ENCODE measurements around the gene TMED4. TPM values are rescaled to one million over a fixed set of nuclear protein-coding genes. Genes with fewer than 3 reads are reported as not detected.

The TMED4 gene
- polyA plus RNA-seq, 1 of the 3 experiments (the other 2 are of a cell fraction): 145 TPM

- TF ChIP-seq SIN3A (IDR thresholded peaks at IDR 0.05; ENCODE audit: borderline replicate concordance, low read depth, low read length) (no peak), REST (IDR thresholded peaks at IDR 0.05; ENCODE audit: low read depth, low read length) (no peak), ZBTB33 (IDR thresholded peaks at IDR 0.05; ENCODE audit: borderline replicate concordance, low read depth) (no peak), TEAD4 (IDR thresholded peaks at IDR 0.05; ENCODE audit: borderline replicate concordance, insufficient read depth) (no peak)
These were observed 34.5 kb upstream of the TMED4 start (continued) for GRCh38 chr7:44616545-44616944.

- Histone ChIP-seq H3K27ac (ENCODE audit: low read depth in 2 of 2, low read length in 1 of 2) (no peak overlapping the region), H2AFZ (ENCODE audit: low read depth) (no peak overlapping the region), H3K9me3 (no peaks in the 10 kb centered on the region), H3K4me2 (no peak overlapping the region), H3K4me3 (ENCODE audit: low read depth in 2 of 2, low read length in 1 of 2) (no peak overlapping the region), H3K27me3 (ENCODE audit: insufficient read depth) (no peaks in the 10 kb centered on the region), H3K9ac (no peak overlapping the region), H3K36me3 (replicated peaks in 1 of 2; ENCODE audit: control insufficient read depth in 1 of 2, insufficient read depth in 2 of 2, low read length in 1 of 2) (peaks cover 3% of the 10 kb centered on the region in 2 experiments), H3K9me2 (no peaks in the 10 kb centered on the region), H3F3A (replicated peaks; ENCODE audit: insufficient read depth) (peaks cover 21% of the 10 kb centered on the region), H3K79me2 (ENCODE audit: insufficient read depth) (peaks cover 98% of the 10 kb centered on the region), H4K20me1 (ENCODE audit: insufficient read depth) (0 out of 2 replicates have a peak, but pooled peaks cover 4% of the 10 kb centered on the region), H3K4me1 (ENCODE audit: control insufficient read depth in 1 of 2, insufficient read depth in 2 of 2, low read depth in 1 of 2, low read length in 1 of 2) (peaks cover 0 to 9% of the 10 kb centered on the region in 2 experiments; a peak in 3 of 4 replicates)
- CTCF ChIA-PET: interaction anchor here (0.9 kb wide), 1 partner anchor 45 kb away, joined by 3 read pairs; no protein-coding TSS in a partner anchor
- WGBS (ENCODE audit: low lambda C conversion rate): 93% methylated on average over 5 of the region's 5 CpGs
- no peak for DNase-seq
- POLR2A ChIA-PET: no interaction called here
- TF ChIP-seq NFIC (IDR thresholded peaks at IDR 0.05; ENCODE audit: borderline replicate concordance): no peak
- TF ChIP-seq EP300 (IDR thresholded peaks at IDR 0.05; ENCODE audit: borderline replicate concordance in 1 of 2, low read depth in 1 of 2, low read length in 1 of 2): no peak
- TF ChIP-seq FOXM1 (IDR thresholded peaks at IDR 0.05; ENCODE audit: low read depth): no peak
- TF ChIP-seq ELF1 (IDR thresholded peaks at IDR 0.05): no peak
- TF ChIP-seq RCOR1 (IDR thresholded peaks at IDR 0.05; ENCODE audit: low read length): no peak
- no peak for TF ChIP-seq ZBTB33 (IDR thresholded peaks at IDR 0.05; ENCODE audit: borderline replicate concordance, low read depth)
- no peak for TF ChIP-seq MXI1 (IDR thresholded peaks at IDR 0.05; ENCODE audit: low read depth, low read length)
- no peak for TF ChIP-seq IRF3 (IDR thresholded peaks at IDR 0.05; ENCODE audit: low read depth, low read length)
- TF ChIP-seq NRF1 (IDR thresholded peaks at IDR 0.05; ENCODE audit: low read depth, low read length): no peak
- TF ChIP-seq FOSL2 (IDR thresholded peaks at IDR 0.05; ENCODE audit: borderline replicate concordance, low read depth): no peak
- no peak for TF ChIP-seq TEAD4 (IDR thresholded peaks at IDR 0.05; ENCODE audit: borderline replicate concordance, insufficient read depth)
- no peak for TF ChIP-seq RXRA (IDR thresholded peaks at IDR 0.05; ENCODE audit: borderline replicate concordance, low read depth)
- no peak for TF ChIP-seq PBX3 (IDR thresholded peaks at IDR 0.05)
- no peak for TF ChIP-seq CTCF (IDR thresholded peaks at IDR 0.05)
- no peak for TF ChIP-seq EZH2phosphoT487 (IDR thresholded peaks at IDR 0.05; ENCODE audit: borderline replicate concordance, low read depth)
- no peak for TF ChIP-seq RFX5 (IDR thresholded peaks at IDR 0.05; ENCODE audit: low read length)
- no peak for TF ChIP-seq GABPA (IDR thresholded peaks at IDR 0.05; ENCODE audit: low read depth)
These were observed 33.8 kb upstream of the TMED4 start for GRCh38 chr7:44615793-44616192.

Measured in SK-N-SH (cell line).